NB4 (cell line): ENCODE data around the gene MLXIP.

ENCODE experiments used
- DNase-seq: peaks from one replicate; pipeline ENCODE4 v3.0.0; 2010; ENCODE audit warnings: low read depth
- H3K4me3 ChIP-seq: one replicate; pipeline ENCODE4 v1.5.1; 2011; ENCODE audit warnings: mild to moderate bottlenecking, low read depth, low read length, moderate library complexity
- CTCF ChIP-seq: IDR thresholded peaks from one replicate; pipeline ENCODE4 v1.5.1; 2012; ENCODE audit warnings: low read depth, low read length
- MYC ChIP-seq: IDR thresholded peaks from 2 replicates; pipeline ENCODE4 v1.6.1; 2011; ENCODE audit warnings: low read depth, low read length
- POLR2A ChIP-seq: IDR thresholded peaks from 2 replicates; pipeline ENCODE4 v1.6.1; 2011; ENCODE audit warnings: mild to moderate bottlenecking; ENCODE audit not compliant: insufficient read length; ENCODE audit errors: extremely low read depth
- TF ChIP-seq, protein P1 (sequence below): IDR thresholded peaks from 2 replicates; pipeline ENCODE4 v1.6.1; 2011; ENCODE audit warnings: low read depth, low read length

MLXIP gene, protein sequence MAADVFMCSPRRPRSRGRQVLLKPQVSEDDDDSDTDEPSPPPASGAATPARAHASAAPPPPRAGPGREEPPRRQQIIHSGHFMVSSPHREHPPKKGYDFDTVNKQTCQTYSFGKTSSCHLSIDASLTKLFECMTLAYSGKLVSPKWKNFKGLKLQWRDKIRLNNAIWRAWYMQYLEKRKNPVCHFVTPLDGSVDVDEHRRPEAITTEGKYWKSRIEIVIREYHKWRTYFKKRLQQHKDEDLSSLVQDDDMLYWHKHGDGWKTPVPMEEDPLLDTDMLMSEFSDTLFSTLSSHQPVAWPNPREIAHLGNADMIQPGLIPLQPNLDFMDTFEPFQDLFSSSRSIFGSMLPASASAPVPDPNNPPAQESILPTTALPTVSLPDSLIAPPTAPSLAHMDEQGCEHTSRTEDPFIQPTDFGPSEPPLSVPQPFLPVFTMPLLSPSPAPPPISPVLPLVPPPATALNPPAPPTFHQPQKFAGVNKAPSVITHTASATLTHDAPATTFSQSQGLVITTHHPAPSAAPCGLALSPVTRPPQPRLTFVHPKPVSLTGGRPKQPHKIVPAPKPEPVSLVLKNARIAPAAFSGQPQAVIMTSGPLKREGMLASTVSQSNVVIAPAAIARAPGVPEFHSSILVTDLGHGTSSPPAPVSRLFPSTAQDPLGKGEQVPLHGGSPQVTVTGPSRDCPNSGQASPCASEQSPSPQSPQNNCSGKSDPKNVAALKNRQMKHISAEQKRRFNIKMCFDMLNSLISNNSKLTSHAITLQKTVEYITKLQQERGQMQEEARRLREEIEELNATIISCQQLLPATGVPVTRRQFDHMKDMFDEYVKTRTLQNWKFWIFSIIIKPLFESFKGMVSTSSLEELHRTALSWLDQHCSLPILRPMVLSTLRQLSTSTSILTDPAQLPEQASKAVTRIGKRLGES

GRCh38 chr12:122078141-122079032 is at the start of gene MLXIP:
MLXIP (plus strand) TSS chr12:122078756; CDS start chr12:122078854, 98 bp downstream.
- peak; percentile 96 for DNase-seq
- peak; percentile 86 for TF ChIP-seq MYC
- TF ChIP-seq POLR2A = peak; percentile 96
- TF ChIP-seq CTCF = no peak
- TF ChIP-seq, protein P1, sequence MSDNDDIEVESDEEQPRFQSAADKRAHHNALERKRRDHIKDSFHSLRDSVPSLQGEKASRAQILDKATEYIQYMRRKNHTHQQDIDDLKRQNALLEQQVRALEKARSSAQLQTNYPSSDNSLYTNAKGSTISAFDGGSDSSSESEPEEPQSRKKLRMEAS = peak; percentile 89
- peak within 1 kb of the TSS; percentile 84 for H3K4me3 ChIP-seq

- H3K4me3 ChIP-seq = no peak overlapping the region
- peak; percentile 40 for DNase-seq
- TF ChIP-seq CTCF (no peak), POLR2A (no peak), MYC (no peak)
- TF ChIP-seq, protein P1 = no peak
Measured at GRCh38 chr12:122028905-122029560, 49.5 kb upstream of the MLXIP start.

DNA sequence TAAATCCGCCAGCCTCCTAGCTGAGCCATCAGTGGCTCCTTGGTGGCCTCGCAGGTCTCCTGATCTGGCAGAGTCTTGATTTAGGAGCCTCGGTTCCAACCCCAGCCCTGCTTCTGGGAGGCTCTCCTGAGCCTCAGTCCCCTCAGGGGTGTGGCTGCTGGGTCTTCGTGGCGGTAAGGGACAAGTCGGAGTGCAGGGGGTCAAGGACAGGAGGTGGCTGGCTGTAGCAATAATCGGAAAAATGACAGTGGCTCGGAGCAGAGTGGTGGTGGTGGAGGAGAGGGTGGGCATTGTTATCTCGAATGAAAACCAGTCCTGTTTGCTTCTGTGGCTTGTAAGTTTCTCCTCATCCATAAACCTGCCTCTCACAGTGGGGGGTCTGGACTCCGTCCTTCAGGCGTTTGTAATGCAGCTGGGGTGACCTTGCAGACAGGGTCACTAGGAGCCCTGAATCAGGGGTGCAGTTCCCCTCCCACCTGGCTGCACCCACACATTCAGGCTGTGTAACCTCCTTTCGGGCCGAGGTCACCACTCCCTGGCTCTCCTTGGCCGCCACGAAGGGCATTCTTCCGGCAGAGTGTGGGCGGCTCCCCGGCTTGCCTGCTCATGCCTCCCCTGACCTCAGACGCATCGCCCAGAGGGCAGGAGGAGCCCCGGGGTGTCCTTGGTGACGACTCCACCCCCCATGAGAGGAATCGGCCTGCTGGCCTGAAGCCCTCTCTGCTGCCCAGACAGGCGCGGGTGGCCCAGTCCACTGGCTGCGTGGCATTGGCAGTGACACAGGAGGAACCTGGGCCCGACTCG is 48.7 kb upstream of the MLXIP start:
- H3K4me3 ChIP-seq = peak overlapping the region; percentile 42
- peak; percentile 86 for DNase-seq
- TF ChIP-seq MYC (no peak), POLR2A (no peak), CTCF (no peak)
- TF ChIP-seq, protein P1 = no peak

DNA sequence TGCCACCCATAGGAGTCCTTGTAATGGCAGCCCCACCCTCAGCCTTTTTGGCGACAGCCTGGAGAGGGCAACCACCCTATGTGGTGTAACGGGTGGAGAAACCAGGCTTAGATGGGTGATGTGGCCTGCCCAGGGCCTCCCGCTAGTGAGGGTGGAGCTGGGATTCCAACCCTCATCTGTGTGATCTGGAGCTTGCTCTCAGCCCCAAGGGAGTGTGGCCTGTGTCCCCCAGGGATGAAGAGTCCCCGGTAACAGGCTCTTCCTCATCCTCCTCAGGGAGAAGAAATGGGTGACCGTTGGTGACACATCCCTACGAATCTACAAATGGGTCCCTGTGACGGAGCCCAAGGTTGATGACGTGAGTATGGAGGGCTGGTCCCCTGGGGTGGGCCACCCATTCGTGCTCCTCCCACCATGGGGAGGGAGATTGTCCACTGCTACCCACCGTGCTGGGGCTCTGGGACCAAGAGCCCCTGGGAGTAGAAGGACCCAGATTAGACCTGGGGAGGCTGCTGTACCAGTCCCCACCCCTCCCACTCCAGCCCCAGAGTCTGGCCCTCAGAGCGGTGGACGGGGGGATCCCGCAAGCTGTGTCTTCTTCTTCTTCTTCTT is 48.0 kb upstream of the MLXIP start:
- DNase-seq = peak; percentile 96
- H3K4me3 ChIP-seq = peak overlapping the region; percentile 42
- TF ChIP-seq, protein P1 = no peak
- no peak for TF ChIP-seq CTCF
